ENCODE measurements around the gene CHST11. TPM values are rescaled to one million over a fixed set of nuclear protein-coding genes. Genes with fewer than 3 reads are reported as not detected.

CHST11 gene
- total RNA-seq, 1 experiment from 2014 or later, result 6.7 TPM

GRCh38 chr12:104568487-104568868 lies 111.7 kb downstream of the CHST11 start:
- Histone ChIP-seq H3K56ac (ENCODE audit: insufficient read length, low read depth, low read length) (no peak overlapping the region), H2BK12ac (ENCODE audit: insufficient read length, low read depth, low read length) (no peak overlapping the region), H2BK20ac (ENCODE audit: low read depth, low read length, poor library complexity, severe bottlenecking) (no peak overlapping the region), H3K23me2 (ENCODE audit: insufficient read length, low read depth, low read length, poor library complexity, severe bottlenecking) (no peaks in the 10 kb centered on the region), H3K4ac (ENCODE audit: low read depth, low read length) (no peak overlapping the region), H3K9me3 (ENCODE audit: control insufficient read depth, low read depth, low read length) (no peaks in the 10 kb centered on the region), H2BK120ac (ENCODE audit: low read depth, low read length, poor library complexity, severe bottlenecking) (no peak overlapping the region), H2AFZ (ENCODE audit: low read length) (no peak overlapping the region), H2BK15ac (ENCODE audit: low read depth, low read length) (no peak overlapping the region), H3K4me1 (ENCODE audit: insufficient read depth, low read length) (no peaks in the 10 kb centered on the region), H3T11ph (ENCODE audit: low read length) (no peak overlapping the region), H3K79me2 (ENCODE audit: insufficient read depth, low read length) (no peaks in the 10 kb centered on the region), H4K5ac (ENCODE audit: insufficient read length, low read depth, low read length) (no peak overlapping the region), H3K27ac (ENCODE audit: insufficient read length, low read depth, low read length) (no peak overlapping the region), H3K23ac (ENCODE audit: insufficient read length, low read depth, low read length) (no peak overlapping the region), H4K91ac (ENCODE audit: insufficient read length, low read depth, low read length) (no peak overlapping the region), H3K27me3 (ENCODE audit: insufficient read depth, low read length) (no peaks in the 10 kb centered on the region), H3K18ac (ENCODE audit: insufficient read length, low read depth, low read length) (no peak overlapping the region), H2BK5ac (ENCODE audit: insufficient read length, low read length) (no peak overlapping the region), H3K9ac (ENCODE audit: extremely low read depth, insufficient read length, low read length) (no peak overlapping the region), H4K8ac (replicated peaks; ENCODE audit: insufficient read length, low read depth, low read length) (no peak overlapping the region), H3K4me2 (ENCODE audit: insufficient read depth, insufficient read length, low read length) (no peak overlapping the region), H3K14ac (ENCODE audit: insufficient read depth, low read length) (no peak overlapping the region), H4K20me1 (ENCODE audit: control insufficient read depth, insufficient read depth, insufficient read length) (no peaks in the 10 kb centered on the region), H3K79me1 (ENCODE audit: insufficient read depth, low read depth, low read length, poor library complexity, severe bottlenecking) (no peaks in the 10 kb centered on the region), H2AK5ac (ENCODE audit: insufficient read length, low read length) (no peak overlapping the region)
- WGBS (ENCODE audit: extremely low coverage, insufficient read length, low lambda C conversion rate), result no CpG with 5 or more reads among the region's 1 CpG
- Mint-ChIP-seq H3K9me3 (peaks cover 4% of the 10 kb centered on the region in 2 experiments; a peak in 3 of 5 replicates), H3K36me3 (ENCODE audit: insufficient read depth in 1 of 3, low read depth in 3 of 3) (peaks cover 4 to 6% (median 4%) of the 10 kb centered on the region in 3 experiments; a peak in 6 of 7 replicates), H3K27ac (no peak overlapping the region), H3K4me1 (peaks cover 0 to 5% of the 10 kb centered on the region in 2 experiments; a peak in 2 of 4 replicates), H3K4me3 (no peak overlapping the region), H3K27me3 (ENCODE audit: low read depth) (0 out of 2 replicates have a peak, but pooled peaks cover 2% of the 10 kb centered on the region)
- TF ChIP-seq CTCF (conservative IDR thresholded peaks at IDR 0.05), result no peak
- no peak for DNase-seq
